Right lobe of liver (tissue), 6 donors: Measurements from ENCODE around the gene MYLK. TPM values are rescaled to one million over a fixed set of nuclear protein-coding genes. Genes with fewer than 3 reads are reported as not detected.

ENCODE experiments used
- ATAC-seq, 4 donors: fragments of 200-7000 bp; cut with Tn5 transposase; one replicate each; pipeline ENCODE4 v1.9.1; 2020; ENCODE audit warnings: mild to moderate bottlenecking in 4 of 4, moderate library complexity in 4 of 4
- DNase-seq, 3 donors: peaks; one replicate each; pipeline ENCODE4 v3.0.0-alpha.2; 2020
- H3K27ac ChIP-seq, 3 donors: fragments of 200-600 bp; one replicate each; pipeline ENCODE4 v1.8.0; 2022
- H3K27me3 ChIP-seq, 2 donors: fragments of 200-600 bp; one replicate each; pipeline ENCODE4 v1.8.0; 2022
- H3K36me3 ChIP-seq, 4 donors: fragments of 200-600 bp; sonication (generic) in 1 of 4; one replicate each; pipeline versions ENCODE4 v1.5.1 to v1.8.0; 2017 to 2022; ENCODE audit warnings: control low read depth in 1 of 4
- H3K4me1 ChIP-seq, 4 donors: fragments of 200-600 bp; sonication (generic) in 1 of 4; one replicate each; pipeline versions ENCODE4 v1.5.1 to v1.8.0; 2017 to 2022; ENCODE audit warnings: control low read depth in 1 of 4
- H3K4me3 ChIP-seq, 3 donors: fragments of 200-600 bp; one replicate each; pipeline ENCODE4 v1.8.0; 2022
- H3K9me3 ChIP-seq, 4 donors: fragments of 200-600 bp; sonication (generic) in 1 of 4; one replicate each; pipeline versions ENCODE4 v1.5.1 to v1.8.0; 2017 to 2022; ENCODE audit warnings: control low read depth in 1 of 4
- POLR2A ChIP-seq: fragments of 450-650 bp; IDR thresholded peaks from one replicate; pipeline ENCODE4 v1.6.1; 2017; ENCODE audit warnings: antibody characterized with exemption, mild to moderate bottlenecking
- WGBS: methylation state at CpG from one replicate; pipeline ENCODE4 v1.1.6; 2018; ENCODE audit warnings: low coverage, low lambda C conversion rate; ENCODE audit not compliant: insufficient coverage; ENCODE audit errors: missing lambda C conversion rate; 5-methylcytosine and 5-hydroxymethylcytosine counted together
- intact Hi-C, 2 donors: fragments of 100-400 bp; cut with DNase I; formaldehyde crosslinking; loops; one replicate each; pipeline versions ENCODE4 v1.11.2 to v1.14.1; 2022
- total RNA-seq, 6 experiments: library from RNA; depleted of rRNA in 2 of 6; stranded (reverse); fragments of >200 nt in 2 of 6; fragmentation: NEBNext Ultra II Directional in 3 of 6; extraction: Animal tissue kit (Norgen Biotek cat#: 25700) in 3 of 6; gene quantifications; one replicate each; pipeline versions ENCODE4 v1.1.0 to v1.2.4, GENCODE V29; 2016 to 2023
- TF ChIP-seq, protein P1 (sequence below), 4 donors: fragments of 200-600 bp in 3 of 4; fragments of 450-650 bp in 1 of 4; IDR thresholded peaks; one replicate each; pipeline versions ENCODE4 v1.5.1 to v1.8.0; 2016 to 2022; ENCODE audit warnings: antibody characterized with exemption in 4 of 4, mild to moderate bottlenecking in 2 of 4
- donor health status: DM: no; HTN: yes; CAD: no.
- donor health status: DM: no; HTN: no; CAD: no.
- donor health status: DM: no; HTN: no; CAD: no.
- donor health status: DM: no; HTN: yes; CAD: no.
- donor health status: DM: no; HTN: yes; CAD: no.

MYLK gene
- total RNA-seq, 6 experiments from 2014 or later = 61.1 to 146 (median 97.8) TPM

DNA sequence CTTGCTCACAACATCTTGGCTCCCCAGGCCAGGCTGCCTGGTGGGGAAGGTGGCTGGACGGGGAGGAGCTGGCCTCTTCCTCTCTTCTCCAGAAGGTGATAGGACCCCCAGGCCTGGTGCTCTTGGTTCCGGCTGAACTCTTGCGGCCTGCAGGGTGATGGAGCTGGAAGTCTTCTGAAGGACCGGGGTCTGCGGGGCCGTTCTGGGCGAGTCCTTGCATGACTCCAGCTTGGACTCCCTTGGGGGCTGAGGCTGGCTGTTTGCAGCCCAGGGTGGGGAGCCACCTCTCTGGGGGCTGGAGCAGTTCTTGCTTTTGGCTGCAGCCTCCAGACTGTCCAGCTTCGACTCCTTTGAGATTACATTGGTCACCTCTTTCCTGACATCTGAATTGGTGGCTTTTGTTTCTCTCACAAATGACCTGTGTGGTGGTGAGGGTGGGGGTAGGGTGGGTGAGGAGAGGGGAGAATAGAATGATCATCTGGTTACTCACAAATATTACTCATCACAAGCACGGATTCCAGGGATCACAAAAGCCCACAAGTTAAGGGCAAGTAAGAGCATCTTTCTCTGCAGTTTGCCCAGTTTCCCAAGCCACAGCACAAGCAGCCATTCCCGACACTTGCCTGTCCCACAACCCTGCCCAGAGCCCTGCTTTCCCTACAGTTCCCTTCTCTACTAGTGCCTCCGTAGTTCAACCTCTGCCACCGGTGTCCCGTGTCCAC, 150.2 kb downstream of the MYLK start:
- Histone ChIP-seq H3K4me3 (no peak overlapping the region), H3K27ac (no peak overlapping the region), H3K4me1 (no peaks in the 10 kb centered on the region), H3K36me3 (peaks cover 0 to 60% (median 19%) of the 10 kb centered on the region in 4 donors), H3K27me3 (no peaks in the 10 kb centered on the region), H3K9me3 (no peaks in the 10 kb centered on the region)
- TF ChIP-seq, protein P1, sequence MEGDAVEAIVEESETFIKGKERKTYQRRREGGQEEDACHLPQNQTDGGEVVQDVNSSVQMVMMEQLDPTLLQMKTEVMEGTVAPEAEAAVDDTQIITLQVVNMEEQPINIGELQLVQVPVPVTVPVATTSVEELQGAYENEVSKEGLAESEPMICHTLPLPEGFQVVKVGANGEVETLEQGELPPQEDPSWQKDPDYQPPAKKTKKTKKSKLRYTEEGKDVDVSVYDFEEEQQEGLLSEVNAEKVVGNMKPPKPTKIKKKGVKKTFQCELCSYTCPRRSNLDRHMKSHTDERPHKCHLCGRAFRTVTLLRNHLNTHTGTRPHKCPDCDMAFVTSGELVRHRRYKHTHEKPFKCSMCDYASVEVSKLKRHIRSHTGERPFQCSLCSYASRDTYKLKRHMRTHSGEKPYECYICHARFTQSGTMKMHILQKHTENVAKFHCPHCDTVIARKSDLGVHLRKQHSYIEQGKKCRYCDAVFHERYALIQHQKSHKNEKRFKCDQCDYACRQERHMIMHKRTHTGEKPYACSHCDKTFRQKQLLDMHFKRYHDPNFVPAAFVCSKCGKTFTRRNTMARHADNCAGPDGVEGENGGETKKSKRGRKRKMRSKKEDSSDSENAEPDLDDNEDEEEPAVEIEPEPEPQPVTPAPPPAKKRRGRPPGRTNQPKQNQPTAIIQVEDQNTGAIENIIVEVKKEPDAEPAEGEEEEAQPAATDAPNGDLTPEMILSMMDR (IDR thresholded peaks at IDR 0.05) = no peak
- TF ChIP-seq POLR2A = no peak
- peak in 2 of 4 donors; percentile 6 to 9 for ATAC-seq
- 91% methylated on average over 5 of the region's 13 CpGs for WGBS
- no peak for DNase-seq
- intact Hi-C loops = no loop called here

DNA sequence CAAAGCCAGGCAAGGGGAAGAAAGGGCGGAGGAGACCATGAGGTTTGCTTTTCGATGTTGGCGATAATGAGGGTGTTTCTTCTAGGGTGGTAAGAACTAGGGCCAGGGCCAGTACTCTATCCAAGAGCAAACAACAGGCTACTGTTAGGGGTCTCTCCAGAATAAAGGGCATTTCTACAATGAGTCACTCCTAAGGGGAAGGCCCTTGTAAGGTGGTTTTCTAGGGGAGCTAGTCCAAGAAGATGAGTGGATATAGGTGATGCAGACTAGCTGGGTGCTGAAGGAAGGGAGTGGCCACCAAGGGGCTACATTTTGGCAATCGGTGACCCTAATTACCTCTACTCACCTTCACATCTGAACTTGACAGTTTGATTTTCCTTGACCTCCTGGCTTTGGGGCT, 150.8 kb downstream of the MYLK start:
- H3K36me3 ChIP-seq = peaks cover 0 to 54% (median 19%) of the 10 kb centered on the region in 4 donors
- DNase-seq (no peak), ATAC-seq (peak in 1 of 4 donors; percentile 5)
- intact Hi-C loops = no loop called here
- H3K27ac ChIP-seq = no peak overlapping the region
- no peaks in the 10 kb centered on the region for H3K27me3 ChIP-seq
- no peak overlapping the region for H3K4me3 ChIP-seq
- no peaks in the 10 kb centered on the region for H3K4me1 ChIP-seq
- WGBS = 67% methylated on average over 4 of the region's 4 CpGs
- no peak for TF ChIP-seq POLR2A
- TF ChIP-seq, protein P1 (IDR thresholded peaks at IDR 0.05) = no peak
- H3K9me3 ChIP-seq = no peaks in the 10 kb centered on the region

DNA sequence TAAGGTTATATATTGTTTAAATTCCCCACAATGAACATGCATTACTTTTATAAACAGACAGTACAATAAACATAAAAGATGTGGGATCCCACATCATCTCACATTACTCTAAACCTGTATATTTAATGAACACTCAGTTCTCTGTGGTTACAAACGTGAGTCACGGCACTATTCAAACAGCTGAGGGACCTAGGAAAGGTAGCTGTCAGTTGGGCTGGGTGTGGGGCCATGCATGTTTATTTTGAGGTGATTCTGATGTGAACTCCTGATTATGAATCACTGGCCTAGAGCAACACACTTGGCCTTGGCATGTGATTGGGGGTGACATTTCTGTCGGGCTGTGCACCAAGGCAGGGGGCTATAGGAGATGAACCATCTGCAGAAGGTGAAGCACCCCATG, 151.7 kb downstream of the MYLK start:
- H3K9me3 ChIP-seq = no peaks in the 10 kb centered on the region
- no peaks in the 10 kb centered on the region for H3K4me1 ChIP-seq
- peaks cover 0 to 46% (median 17%) of the 10 kb centered on the region in 4 donors for H3K36me3 ChIP-seq
- DNase-seq (no peak), ATAC-seq (peak in 2 of 4 donors; percentile 19 to 71)
- no peaks in the 10 kb centered on the region for H3K27me3 ChIP-seq
- WGBS = 60% methylated on average over 2 of the region's 3 CpGs
- intact Hi-C loops = no loop called here
- H3K27ac ChIP-seq = no peak overlapping the region
- no peak overlapping the region for H3K4me3 ChIP-seq
- no peak for TF ChIP-seq POLR2A
- TF ChIP-seq, protein P1 (IDR thresholded peaks at IDR 0.05) = no peak

DNA sequence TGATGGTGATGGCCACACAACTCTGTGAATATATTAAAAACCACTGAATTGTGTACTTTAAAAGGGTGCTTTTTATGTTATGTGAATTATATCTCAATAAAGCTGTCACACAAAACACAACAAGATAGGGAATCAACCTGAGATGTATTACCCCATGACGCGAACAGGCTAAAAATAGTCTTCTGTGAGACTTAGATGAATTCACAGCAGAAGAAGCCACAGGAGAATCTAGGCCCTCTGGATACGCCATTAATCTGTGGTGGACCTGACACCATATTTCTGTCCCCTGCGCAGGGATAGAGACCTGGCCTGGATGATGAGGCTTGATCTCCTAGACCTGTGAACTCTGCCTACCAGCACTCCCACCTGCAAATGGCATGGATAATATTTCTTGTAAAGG, 153.3 kb downstream of the MYLK start:
- no peak overlapping the region for H3K4me3 ChIP-seq
- no peaks in the 10 kb centered on the region for H3K27me3 ChIP-seq
- DNase-seq (no peak), ATAC-seq (no peak)
- intact Hi-C loops = no loop called here
- TF ChIP-seq POLR2A = no peak
- TF ChIP-seq, protein P1 (IDR thresholded peaks at IDR 0.05) = no peak
- H3K9me3 ChIP-seq = no peaks in the 10 kb centered on the region
- H3K36me3 ChIP-seq = peaks cover 0 to 34% (median 13%) of the 10 kb centered on the region in 4 donors
- H3K4me1 ChIP-seq = no peaks in the 10 kb centered on the region
- no peak overlapping the region for H3K27ac ChIP-seq
- WGBS = 93% methylated on average over 4 of the region's 4 CpGs
